Measurements from ENCODE around the gene VCL. TPM values are rescaled to one million over a fixed set of nuclear protein-coding genes. Genes with fewer than 3 reads are reported as not detected.

VCL gene
- total and polyA plus RNA-seq, 8 donors: 90.6 to 195 (median 98.2) TPM

DNA sequence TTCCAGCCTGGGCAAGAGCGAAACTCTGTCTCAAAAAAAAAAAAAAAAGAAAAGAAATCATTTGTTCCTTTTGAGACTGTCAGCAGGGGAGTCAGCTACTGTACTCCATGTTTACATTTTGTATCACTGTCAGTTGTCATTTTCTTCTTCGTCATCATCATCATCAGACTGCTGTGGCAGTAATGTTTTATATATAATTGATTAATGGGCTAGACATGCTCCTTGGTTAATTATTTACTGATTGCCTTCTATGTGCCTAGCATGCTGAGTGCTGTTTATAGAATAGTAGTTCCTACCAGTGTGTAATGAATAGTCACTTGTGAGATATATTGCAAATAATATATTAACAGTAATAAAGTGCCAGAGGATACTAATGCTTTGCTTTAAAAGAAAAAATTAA, 50.5 kb downstream of the VCL start:
- TF ChIP-seq, protein P1, sequence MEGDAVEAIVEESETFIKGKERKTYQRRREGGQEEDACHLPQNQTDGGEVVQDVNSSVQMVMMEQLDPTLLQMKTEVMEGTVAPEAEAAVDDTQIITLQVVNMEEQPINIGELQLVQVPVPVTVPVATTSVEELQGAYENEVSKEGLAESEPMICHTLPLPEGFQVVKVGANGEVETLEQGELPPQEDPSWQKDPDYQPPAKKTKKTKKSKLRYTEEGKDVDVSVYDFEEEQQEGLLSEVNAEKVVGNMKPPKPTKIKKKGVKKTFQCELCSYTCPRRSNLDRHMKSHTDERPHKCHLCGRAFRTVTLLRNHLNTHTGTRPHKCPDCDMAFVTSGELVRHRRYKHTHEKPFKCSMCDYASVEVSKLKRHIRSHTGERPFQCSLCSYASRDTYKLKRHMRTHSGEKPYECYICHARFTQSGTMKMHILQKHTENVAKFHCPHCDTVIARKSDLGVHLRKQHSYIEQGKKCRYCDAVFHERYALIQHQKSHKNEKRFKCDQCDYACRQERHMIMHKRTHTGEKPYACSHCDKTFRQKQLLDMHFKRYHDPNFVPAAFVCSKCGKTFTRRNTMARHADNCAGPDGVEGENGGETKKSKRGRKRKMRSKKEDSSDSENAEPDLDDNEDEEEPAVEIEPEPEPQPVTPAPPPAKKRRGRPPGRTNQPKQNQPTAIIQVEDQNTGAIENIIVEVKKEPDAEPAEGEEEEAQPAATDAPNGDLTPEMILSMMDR (IDR thresholded peaks at IDR 0.05): no peak
- H3K36me3 ChIP-seq: peaks cover 0 to 27% of the 10 kb centered on the region in 2 donors
- H3K4me3 ChIP-seq: no peak overlapping the region
- intact Hi-C loops (cut with DNase I): no loop called here
- ATAC-seq: no peak
- peak overlapping the region; percentile 64 to 72 for H3K27ac ChIP-seq
- peaks cover 0 to 49% of the 10 kb centered on the region in 2 donors for H3K4me1 ChIP-seq
- H3K9me3 ChIP-seq: no peaks in the 10 kb centered on the region
- no peak for DNase-seq
- no peaks in the 10 kb centered on the region for H3K27me3 ChIP-seq

- peak overlapping the region; percentile 9 to 27 for H3K27ac ChIP-seq
- H3K4me3 ChIP-seq: no peak overlapping the region
- no peak for ATAC-seq
- intact Hi-C loops (cut with DNase I): no loop called here
- H3K4me1 ChIP-seq: peaks cover 5 to 49% of the 10 kb centered on the region in 2 donors
- TF ChIP-seq, protein P1 (IDR thresholded peaks at IDR 0.05): no peak
- H3K27me3 ChIP-seq: no peaks in the 10 kb centered on the region
- no peaks in the 10 kb centered on the region for H3K9me3 ChIP-seq
- no peak for DNase-seq
- H3K36me3 ChIP-seq: peaks cover 0 to 12% of the 10 kb centered on the region in 2 donors
These were observed 52.0 kb downstream of the VCL start for GRCh38 chr10:74049955-74050354.

- peaks cover 5 to 55% of the 10 kb centered on the region in 2 donors for H3K4me1 ChIP-seq
- H3K4me3 ChIP-seq: no peak overlapping the region
- H3K27ac ChIP-seq: peak overlapping the region in 1 of 2 donors; percentile 9
- DNase-seq: no peak
- TF ChIP-seq, protein P1 (IDR thresholded peaks at IDR 0.05): no peak
- intact Hi-C loops (cut with DNase I): no loop called here
- H3K36me3 ChIP-seq: peaks cover 0 to 8% of the 10 kb centered on the region in 2 donors
- no peaks in the 10 kb centered on the region for H3K27me3 ChIP-seq
- H3K9me3 ChIP-seq: no peaks in the 10 kb centered on the region
- no peak for ATAC-seq
These were observed 52.7 kb downstream of the VCL start for GRCh38 chr10:74050653-74051052.

DNA sequence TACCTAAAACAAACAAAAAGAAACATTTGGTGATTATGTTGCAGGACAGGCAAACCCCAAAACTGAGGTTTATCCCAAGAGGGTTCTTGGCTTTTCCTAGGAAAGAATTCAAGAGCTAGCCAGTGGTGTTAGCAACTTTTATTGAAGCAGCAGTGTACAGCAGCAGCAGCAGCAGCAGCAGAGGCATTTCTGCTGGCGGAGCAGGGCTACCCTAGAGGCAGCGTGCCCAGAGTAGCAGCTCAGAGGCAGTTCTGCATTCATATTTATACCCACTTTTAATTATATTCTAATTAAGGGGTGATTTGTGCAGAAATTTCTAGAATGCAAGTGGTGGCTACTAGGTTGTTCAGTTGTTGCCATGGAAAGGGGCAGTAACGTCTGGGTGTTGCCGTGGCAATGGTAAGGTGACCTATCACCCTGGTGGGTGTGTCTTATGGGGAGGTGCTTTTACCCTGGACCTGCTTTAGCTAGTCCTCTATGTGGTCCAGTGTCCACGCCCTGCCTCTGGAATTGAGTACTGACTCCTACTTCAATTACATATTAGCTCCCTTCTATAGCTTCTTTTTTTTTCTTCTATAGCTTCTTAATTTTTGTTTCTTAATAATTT, 53.9 kb downstream of the VCL start:
- H3K27me3 ChIP-seq: no peaks in the 10 kb centered on the region
- TF ChIP-seq, protein P1 (IDR thresholded peaks at IDR 0.05): no peak
- DNase-seq: no peak
- H3K4me3 ChIP-seq: no peak overlapping the region
- ATAC-seq: no peak
- H3K36me3 ChIP-seq: no peaks in the 10 kb centered on the region
- H3K27ac ChIP-seq: no peak overlapping the region
- intact Hi-C loops (cut with DNase I): no loop called here
- H3K4me1 ChIP-seq: peaks cover 7 to 56% of the 10 kb centered on the region in 2 donors
- H3K9me3 ChIP-seq: no peaks in the 10 kb centered on the region

GRCh38 chr10:74052994-74053393, 55.1 kb downstream of the VCL start:
- ATAC-seq: no peak

More at GRCh38 chr10:74052994-74053393, 55.1 kb downstream of the VCL start:
- H3K27ac ChIP-seq: no peak overlapping the region
- no peak for DNase-seq
- no peak overlapping the region for H3K4me3 ChIP-seq
- no peaks in the 10 kb centered on the region for H3K9me3 ChIP-seq
- no peaks in the 10 kb centered on the region for H3K36me3 ChIP-seq
- intact Hi-C loops (cut with DNase I): no loop called here
- H3K4me1 ChIP-seq: peaks cover 12 to 56% of the 10 kb centered on the region in 2 donors
- TF ChIP-seq, protein P1 (IDR thresholded peaks at IDR 0.05): no peak
- H3K27me3 ChIP-seq: no peaks in the 10 kb centered on the region
